Duodenal mucosa (tissue), 2 donors: ENCODE results near the gene ADGRL1.

ENCODE experiments used
- H3K27ac ChIP-seq: one replicate; pipeline ENCODE4 v1.7.0; 2013; ENCODE audit warnings: low read depth, low read length
- H3K27me3 ChIP-seq, 2 donors: one replicate each; pipeline ENCODE4 v1.7.0; 2013; ENCODE audit warnings: low read length in 2 of 2, control low read depth in 1 of 2; ENCODE audit not compliant: insufficient read depth in 2 of 2, control insufficient read depth in 1 of 2
- H3K36me3 ChIP-seq, 2 donors: one replicate each; pipeline ENCODE4 v1.7.0; 2013; ENCODE audit warnings: low read length in 2 of 2, control low read depth in 1 of 2; ENCODE audit not compliant: insufficient read depth in 2 of 2, control insufficient read depth in 1 of 2
- H3K4me1 ChIP-seq, 2 donors: one replicate each; pipeline ENCODE4 v1.7.0; 2013; ENCODE audit warnings: low read length in 2 of 2, control low read depth in 1 of 2; ENCODE audit not compliant: insufficient read depth in 2 of 2, control insufficient read depth in 1 of 2
- H3K4me3 ChIP-seq, 2 donors: one replicate each; pipeline ENCODE4 v1.7.0; 2013; ENCODE audit warnings: low read length in 2 of 2, low read depth in 1 of 2
- H3K9ac ChIP-seq, 2 donors: one replicate each; pipeline ENCODE4 v1.7.0; 2013; ENCODE audit warnings: low read length in 2 of 2, low read depth in 1 of 2
- H3K9me3 ChIP-seq, 2 donors: one replicate each; pipeline ENCODE4 v1.7.0; 2013; ENCODE audit warnings: low read length in 2 of 2, control low read depth in 1 of 2; ENCODE audit not compliant: control insufficient read depth in 1 of 2

ADGRL1 gene

DNA sequence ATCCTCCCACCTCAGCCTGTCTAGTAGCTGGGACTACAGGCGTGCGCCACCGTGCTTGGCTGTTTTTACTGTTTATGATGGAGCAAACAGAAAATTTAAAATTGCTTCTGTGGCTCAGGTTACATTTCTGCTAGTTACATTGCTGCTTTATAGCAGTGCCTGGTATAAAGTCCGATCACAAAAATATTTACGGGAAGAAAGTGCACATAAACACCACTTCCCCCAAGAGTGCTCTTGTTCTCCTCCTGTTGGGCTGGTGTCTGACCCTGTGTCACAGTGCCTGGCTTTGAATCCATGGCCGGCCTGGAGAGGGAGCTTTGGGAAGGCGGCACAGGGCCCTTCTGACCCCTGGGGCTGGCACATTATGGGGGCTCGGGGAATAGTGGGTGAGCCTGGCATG is 100.3 kb downstream of the ADGRL1 start:
- Histone ChIP-seq H3K36me3 (peaks cover 10 to 33% of the 10 kb centered on the region in 2 donors), H3K4me1 (peaks cover 0 to 7% of the 10 kb centered on the region in 2 donors), H3K9ac (no peak overlapping the region)

DNA sequence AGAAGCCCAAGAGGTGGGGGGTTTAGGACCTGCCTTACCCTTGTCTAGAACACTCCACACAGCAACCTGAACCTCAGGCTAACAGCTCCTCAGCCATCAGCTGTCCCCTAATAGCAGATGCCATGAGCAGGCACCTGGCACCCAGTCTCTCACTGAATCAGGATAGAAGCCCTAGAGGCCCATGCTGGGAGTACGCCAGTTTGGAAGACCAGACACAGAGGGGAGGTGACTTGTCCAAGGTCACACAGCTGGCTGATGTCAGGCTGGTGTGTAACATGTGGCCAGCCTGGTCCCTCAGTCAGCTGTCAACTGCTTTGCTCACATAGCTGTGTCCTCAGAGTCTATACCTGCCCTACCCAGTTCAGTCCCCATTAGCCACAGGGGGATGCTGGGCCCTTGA is 102.7 kb downstream of the ADGRL1 start:
- no peak overlapping the region for H3K27ac ChIP-seq
- no peaks in the 10 kb centered on the region for H3K9me3 ChIP-seq
- no peak overlapping the region for H3K4me3 ChIP-seq
- peaks cover 0 to 7% of the 10 kb centered on the region in 2 donors for H3K4me1 ChIP-seq
- H3K36me3 ChIP-seq, result peaks cover 14 to 38% of the 10 kb centered on the region in 2 donors
- H3K27me3 ChIP-seq, result no peaks in the 10 kb centered on the region
- H3K9ac ChIP-seq, result no peak overlapping the region

More for the DNA sequence above, 100.3 kb downstream of the ADGRL1 start:
- Histone ChIP-seq H3K27ac (no peak overlapping the region), H3K27me3 (no peaks in the 10 kb centered on the region), H3K9me3 (no peaks in the 10 kb centered on the region), H3K4me3 (no peak overlapping the region)

DNA sequence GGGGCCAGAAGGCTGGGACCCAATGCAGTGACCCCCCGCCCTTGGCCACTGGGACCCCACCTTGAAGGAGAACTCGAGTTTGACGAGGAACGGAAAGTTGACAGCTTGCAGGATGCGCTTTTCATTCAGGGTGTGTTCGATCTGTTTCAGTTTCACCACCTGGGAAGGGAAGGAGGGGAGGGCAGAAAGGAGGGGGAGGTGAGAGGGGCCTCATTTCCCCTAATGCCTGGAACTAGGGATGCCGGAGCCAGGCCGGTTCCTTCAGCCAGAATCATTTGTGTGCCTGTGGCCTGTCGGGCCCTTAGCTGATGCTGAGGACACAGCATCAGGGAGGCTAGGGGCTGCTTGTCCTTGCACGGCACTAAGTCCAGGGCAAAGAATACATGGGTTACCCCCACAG is 103.2 kb downstream of the ADGRL1 start:
- Histone ChIP-seq H3K4me1 (peaks cover 0 to 7% of the 10 kb centered on the region in 2 donors), H3K27me3 (no peaks in the 10 kb centered on the region), H3K27ac (no peak overlapping the region), H3K9me3 (no peaks in the 10 kb centered on the region), H3K36me3 (peaks cover 14 to 42% of the 10 kb centered on the region in 2 donors), H3K9ac (no peak overlapping the region), H3K4me3 (no peak overlapping the region)

DNA sequence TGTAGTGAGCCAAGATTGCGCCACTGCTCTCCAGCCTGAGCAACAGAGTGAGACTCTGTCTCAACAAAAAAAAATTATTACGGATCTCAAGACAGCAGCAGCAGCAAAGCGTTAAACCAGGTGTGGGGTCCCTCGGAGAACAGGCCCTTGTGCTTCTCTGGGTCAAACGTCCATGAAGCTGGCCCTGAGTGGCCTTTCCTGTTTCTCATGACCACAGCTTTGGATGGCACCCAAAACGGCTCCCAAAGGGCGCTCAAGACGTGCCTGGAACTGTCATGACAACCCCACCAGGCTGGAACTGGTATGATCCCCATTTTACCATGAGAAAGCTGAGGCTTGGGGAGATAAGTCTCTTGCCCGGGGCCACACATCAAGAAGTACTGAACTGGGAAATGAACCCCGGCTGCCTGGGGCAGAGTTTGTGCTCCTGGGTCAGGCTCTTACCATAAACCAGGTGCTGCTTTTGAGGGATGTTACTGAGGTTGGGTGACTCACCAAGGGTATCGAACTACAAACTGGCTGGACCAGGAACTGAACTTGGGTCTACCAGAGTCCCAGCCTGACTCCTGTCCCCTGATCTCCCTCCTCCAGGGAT is 103.8 kb downstream of the ADGRL1 start:
- peaks cover 14 to 43% of the 10 kb centered on the region in 2 donors for H3K36me3 ChIP-seq

DNA sequence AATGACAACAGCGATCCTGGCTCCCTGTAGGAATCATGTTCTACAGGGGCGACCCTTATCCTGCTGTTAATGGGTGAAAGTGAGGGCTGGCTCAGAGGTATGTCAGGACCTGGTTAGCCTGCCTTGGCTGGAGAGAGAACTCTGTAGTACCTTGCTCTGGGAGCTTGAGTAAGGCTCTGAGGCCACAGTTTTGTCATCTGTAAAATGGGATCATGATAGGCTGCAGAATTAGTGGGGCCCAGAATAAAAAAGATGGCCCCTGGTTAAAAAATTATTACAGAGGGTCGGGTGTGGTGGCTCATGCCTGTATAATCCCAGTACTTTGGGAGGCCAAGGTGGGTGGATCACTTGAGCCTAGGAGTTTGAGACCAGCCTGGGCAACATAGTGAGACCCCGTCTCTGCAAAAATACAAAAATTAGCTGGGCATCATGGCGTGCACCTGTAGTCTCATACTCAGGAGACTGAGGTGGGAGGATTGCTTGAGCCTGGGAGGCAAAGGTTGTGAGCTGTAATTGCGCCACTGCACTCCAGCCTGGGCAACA is 104.9 kb downstream of the ADGRL1 start:
- no peak overlapping the region for H3K27ac ChIP-seq

More for the DNA sequence above, 103.8 kb downstream of the ADGRL1 start:
- Histone ChIP-seq H3K9me3 (no peaks in the 10 kb centered on the region), H3K27me3 (no peaks in the 10 kb centered on the region), H3K4me1 (peaks cover 0 to 7% of the 10 kb centered on the region in 2 donors), H3K27ac (no peak overlapping the region), H3K4me3 (no peak overlapping the region), H3K9ac (no peak overlapping the region)

More for the DNA sequence above, 104.9 kb downstream of the ADGRL1 start:
- H3K4me3 ChIP-seq, result no peak overlapping the region
- H3K4me1 ChIP-seq, result peaks cover 0 to 7% of the 10 kb centered on the region in 2 donors
- no peaks in the 10 kb centered on the region for H3K27me3 ChIP-seq
- peaks cover 22 to 47% of the 10 kb centered on the region in 2 donors for H3K36me3 ChIP-seq
- H3K9me3 ChIP-seq, result no peaks in the 10 kb centered on the region
- no peak overlapping the region for H3K9ac ChIP-seq
